ENCODE results near the gene EGFR.

EGFR gene

DNA sequence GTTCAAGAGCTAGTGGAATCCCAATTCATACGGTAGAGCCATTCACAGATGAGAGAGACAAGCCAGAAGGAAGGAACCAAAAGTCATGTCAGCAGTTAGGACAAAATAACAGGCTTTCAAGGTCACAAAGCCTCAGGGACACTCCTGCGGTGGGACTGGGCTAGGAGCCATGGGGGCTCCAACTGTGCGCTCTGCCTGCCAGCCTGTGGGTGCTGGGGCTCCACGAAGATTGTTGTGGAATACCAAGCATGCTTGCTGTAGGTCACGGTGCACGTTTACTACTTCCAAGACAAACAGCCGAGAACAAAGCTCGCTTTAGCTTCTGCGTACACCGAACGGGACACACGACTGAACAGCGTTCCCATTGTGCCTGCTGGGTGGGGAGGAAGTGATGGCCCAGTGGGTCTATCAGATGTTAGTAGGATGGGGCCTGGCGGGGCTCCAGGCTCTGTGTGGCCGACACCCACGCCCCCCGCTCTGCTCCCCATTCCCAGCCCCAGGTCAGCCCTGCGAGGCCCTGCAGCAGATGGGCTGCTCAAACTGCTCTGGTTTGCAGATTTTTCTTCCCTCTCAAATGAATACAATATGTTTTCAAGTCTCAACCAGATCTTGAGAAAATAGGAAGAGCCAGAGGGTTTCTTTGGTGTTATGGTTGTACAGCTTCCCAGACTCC is 158.9 kb downstream of the EGFR start:
- Histone ChIP-seq H3K27ac (replicated peaks; ENCODE audit: low read length) (no peak overlapping the region), H2AK5ac (ENCODE audit: low read depth, low read length) (no peak overlapping the region), H3K4me1 (ENCODE audit: control insufficient read depth in 2 of 2, insufficient read depth in 1 of 2, low read depth in 1 of 2, low read length in 2 of 2) (peaks cover 0 to 6% of the 10 kb centered on the region in 2 donors), H3K4ac (ENCODE audit: low read length) (no peak overlapping the region), H3K4me2 (ENCODE audit: insufficient read depth, low read length, poor library complexity, severe bottlenecking) (no peak overlapping the region), H3K14ac (ENCODE audit: low read length) (no peak overlapping the region), H2BK5ac (ENCODE audit: low read length) (no peak overlapping the region), H3K79me1 (ENCODE audit: low read depth, low read length) (no peaks in the 10 kb centered on the region), H3K9me3 (replicated peaks in 1 of 2; ENCODE audit: control insufficient read depth in 2 of 2, insufficient read depth in 1 of 2, low read depth in 1 of 2, low read length in 2 of 2) (no peaks in the 10 kb centered on the region), H3K18ac (ENCODE audit: low read length) (peak overlapping the region; percentile 9), H2AFZ (ENCODE audit: low read length) (no peak overlapping the region), H3K36me3 (replicated peaks in 1 of 2; ENCODE audit: control insufficient read depth in 2 of 2, insufficient read depth in 2 of 2, low read length in 2 of 2) (peaks cover 3 to 37% of the 10 kb centered on the region in 2 donors), H2BK120ac (ENCODE audit: low read depth, low read length) (no peak overlapping the region), H4K91ac (ENCODE audit: low read depth, low read length, poor library complexity) (no peak overlapping the region), H2BK12ac (ENCODE audit: low read length) (no peak overlapping the region), H3K27me3 (ENCODE audit: control insufficient read depth in 3 of 3, insufficient read depth in 3 of 3, low read depth in 1 of 3, low read length in 3 of 3) (no peaks in the 10 kb centered on the region), H3K23ac (ENCODE audit: low read depth, low read length, poor library complexity) (no peak overlapping the region), H2BK15ac (ENCODE audit: low read length) (no peak overlapping the region), H4K8ac (ENCODE audit: low read depth, low read length) (no peak overlapping the region), H3K9ac (ENCODE audit: low read depth, low read length, poor library complexity) (no peak overlapping the region), H3K4me3 (ENCODE audit: low read length in 2 of 2) (no peak overlapping the region)
- DNase-seq (ENCODE audit: low spot score): no peak
- no CpG with 5 or more reads among the region's 18 CpGs for WGBS, 2 donors (ENCODE audit: extremely low coverage in 2 of 2, insufficient read length in 2 of 2, insufficient replicate concordance in 1 of 2)

DNA sequence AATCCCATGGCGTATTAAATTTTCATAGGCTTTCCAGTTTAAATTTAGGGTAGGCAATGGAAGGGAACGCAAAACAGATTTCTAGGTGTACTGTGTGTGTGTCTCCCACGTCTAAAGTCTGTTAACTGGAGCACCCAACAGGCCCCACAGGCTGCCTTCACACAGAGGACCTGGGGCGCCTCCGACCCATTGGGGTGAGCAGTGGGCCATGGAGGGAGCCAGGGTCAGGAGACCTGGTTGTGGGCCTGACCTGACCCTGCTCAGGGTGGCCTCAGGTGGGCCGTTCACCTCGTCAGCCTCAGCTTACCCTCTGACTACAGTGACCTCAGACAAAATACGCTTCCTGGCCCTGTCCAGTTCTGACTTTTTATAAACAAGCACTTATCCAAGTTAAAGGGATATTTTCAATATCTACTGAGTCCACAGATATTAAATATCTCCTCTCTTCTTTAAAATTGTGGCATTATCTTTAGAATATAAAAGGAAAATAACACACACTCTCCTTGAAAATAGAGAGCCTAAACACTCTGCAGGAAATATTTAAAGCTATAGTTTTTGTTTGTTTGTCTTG is 159.6 kb downstream of the EGFR start:
- peaks cover 0 to 6% of the 10 kb centered on the region in 2 donors for H3K4me1 ChIP-seq (ENCODE audit: control insufficient read depth in 2 of 2, insufficient read depth in 1 of 2, low read depth in 1 of 2, low read length in 2 of 2)
- H2AK5ac ChIP-seq (ENCODE audit: low read depth, low read length): no peak overlapping the region
- no peaks in the 10 kb centered on the region for H3K9me3 ChIP-seq (replicated peaks in 1 of 2; ENCODE audit: control insufficient read depth in 2 of 2, insufficient read depth in 1 of 2, low read depth in 1 of 2, low read length in 2 of 2)
- H2BK120ac ChIP-seq (ENCODE audit: low read depth, low read length): no peak overlapping the region
- H3K9ac ChIP-seq (ENCODE audit: low read depth, low read length, poor library complexity): no peak overlapping the region
- no peak for DNase-seq (ENCODE audit: low spot score)
- no peak overlapping the region for H2BK12ac ChIP-seq (ENCODE audit: low read length)
- no peak overlapping the region for H2BK15ac ChIP-seq (ENCODE audit: low read length)
- no peak overlapping the region for H2AFZ ChIP-seq (ENCODE audit: low read length)
- no peak overlapping the region for H4K91ac ChIP-seq (ENCODE audit: low read depth, low read length, poor library complexity)
- no peak overlapping the region for H3K23ac ChIP-seq (ENCODE audit: low read depth, low read length, poor library complexity)
- H3K4ac ChIP-seq (ENCODE audit: low read length): no peak overlapping the region
- peaks cover under 1 to 30% of the 10 kb centered on the region in 2 donors for H3K36me3 ChIP-seq (replicated peaks in 1 of 2; ENCODE audit: control insufficient read depth in 2 of 2, insufficient read depth in 2 of 2, low read length in 2 of 2)
- no peak overlapping the region for H3K4me2 ChIP-seq (ENCODE audit: insufficient read depth, low read length, poor library complexity, severe bottlenecking)
- no peak overlapping the region for H3K14ac ChIP-seq (ENCODE audit: low read length)
- no peaks in the 10 kb centered on the region for H3K79me1 ChIP-seq (ENCODE audit: low read depth, low read length)
- H3K18ac ChIP-seq (ENCODE audit: low read length): no peak overlapping the region
- H3K27me3 ChIP-seq (ENCODE audit: control insufficient read depth in 3 of 3, insufficient read depth in 3 of 3, low read depth in 1 of 3, low read length in 3 of 3): no peaks in the 10 kb centered on the region
- no peak overlapping the region for H2BK5ac ChIP-seq (ENCODE audit: low read length)
- H3K4me3 ChIP-seq (ENCODE audit: low read length in 2 of 2): no peak overlapping the region
- no CpG with 5 or more reads among the region's 8 CpGs for WGBS, 2 donors (ENCODE audit: extremely low coverage in 2 of 2, insufficient read length in 2 of 2, insufficient replicate concordance in 1 of 2)
- no peak overlapping the region for H4K8ac ChIP-seq (ENCODE audit: low read depth, low read length)
- H3K27ac ChIP-seq (replicated peaks; ENCODE audit: low read length): no peak overlapping the region

DNA sequence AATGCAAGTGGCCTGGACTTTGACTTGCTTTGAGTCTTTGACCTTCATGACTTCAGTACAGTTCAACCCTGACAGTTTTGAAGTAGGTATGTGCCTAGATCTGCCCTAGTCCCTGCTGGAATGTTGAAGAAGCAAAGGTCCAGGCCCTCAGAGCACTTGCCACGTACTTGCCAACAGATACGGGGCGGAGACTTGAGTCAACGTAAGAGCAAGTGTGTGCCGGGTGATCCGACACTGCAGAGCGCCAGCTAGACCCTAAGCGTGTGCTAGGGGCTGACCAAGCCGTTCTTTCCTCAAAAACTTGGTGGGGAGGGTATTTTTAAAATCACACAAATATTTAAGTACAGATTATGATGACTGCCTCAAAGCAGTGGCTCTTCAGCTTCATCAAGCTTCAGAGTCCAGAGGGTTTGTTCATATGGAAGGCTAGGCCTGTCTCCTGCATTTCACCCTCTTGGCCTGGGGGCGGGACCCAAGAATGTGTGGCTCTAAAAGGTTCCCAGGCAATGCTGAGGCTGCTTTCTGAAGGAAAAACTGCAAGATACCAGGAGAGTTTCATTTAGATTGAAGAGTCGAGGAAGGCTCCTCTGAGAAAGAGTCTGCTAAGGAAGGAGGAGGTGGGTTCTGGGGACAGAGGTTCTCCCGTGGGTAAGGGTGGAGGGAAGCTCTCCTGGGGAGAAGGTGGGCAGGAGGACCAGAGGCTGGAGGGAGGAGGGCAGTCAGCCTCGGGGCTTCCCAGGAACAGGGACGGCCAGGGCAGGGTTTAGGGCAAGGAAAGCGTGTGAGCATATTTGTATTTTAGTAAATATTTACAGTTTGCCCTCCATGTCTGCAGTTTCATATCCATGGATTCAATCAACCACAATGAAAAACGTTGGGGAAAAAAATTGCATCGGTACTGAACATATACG is 160.3 kb downstream of the EGFR start:
- no peak overlapping the region for H4K91ac ChIP-seq (ENCODE audit: low read depth, low read length, poor library complexity)
- peaks cover 0 to 6% of the 10 kb centered on the region in 2 donors for H3K4me1 ChIP-seq (ENCODE audit: control insufficient read depth in 2 of 2, insufficient read depth in 1 of 2, low read depth in 1 of 2, low read length in 2 of 2)
- no CpG with 5 or more reads among the region's 18 CpGs for WGBS, 2 donors (ENCODE audit: extremely low coverage in 2 of 2, insufficient read length in 2 of 2, insufficient replicate concordance in 1 of 2)
- no peak overlapping the region for H2AK5ac ChIP-seq (ENCODE audit: low read depth, low read length)
- peaks cover 0 to 23% of the 10 kb centered on the region in 2 donors for H3K36me3 ChIP-seq (replicated peaks in 1 of 2; ENCODE audit: control insufficient read depth in 2 of 2, insufficient read depth in 2 of 2, low read length in 2 of 2)
- no peaks in the 10 kb centered on the region for H3K9me3 ChIP-seq (replicated peaks in 1 of 2; ENCODE audit: control insufficient read depth in 2 of 2, insufficient read depth in 1 of 2, low read depth in 1 of 2, low read length in 2 of 2)
- no peaks in the 10 kb centered on the region for H3K79me1 ChIP-seq (ENCODE audit: low read depth, low read length)
- H3K14ac ChIP-seq (ENCODE audit: low read length): no peak overlapping the region
- H3K27ac ChIP-seq (replicated peaks; ENCODE audit: low read length): no peak overlapping the region
- no peak overlapping the region for H3K9ac ChIP-seq (ENCODE audit: low read depth, low read length, poor library complexity)
- DNase-seq (ENCODE audit: low spot score): no peak
- no peak overlapping the region for H2BK5ac ChIP-seq (ENCODE audit: low read length)
- H3K4me2 ChIP-seq (ENCODE audit: insufficient read depth, low read length, poor library complexity, severe bottlenecking): no peak overlapping the region
- no peak overlapping the region for H2BK120ac ChIP-seq (ENCODE audit: low read depth, low read length)
- H3K23ac ChIP-seq (ENCODE audit: low read depth, low read length, poor library complexity): no peak overlapping the region
- no peak overlapping the region for H4K8ac ChIP-seq (ENCODE audit: low read depth, low read length)
- H3K4me3 ChIP-seq (ENCODE audit: low read length in 2 of 2): no peak overlapping the region
- H3K4ac ChIP-seq (ENCODE audit: low read length): no peak overlapping the region
- no peak overlapping the region for H2BK15ac ChIP-seq (ENCODE audit: low read length)
- H2AFZ ChIP-seq (ENCODE audit: low read length): no peak overlapping the region
- no peak overlapping the region for H2BK12ac ChIP-seq (ENCODE audit: low read length)
- peak overlapping the region; percentile 63 for H3K18ac ChIP-seq (ENCODE audit: low read length)
- H3K27me3 ChIP-seq (ENCODE audit: control insufficient read depth in 3 of 3, insufficient read depth in 3 of 3, low read depth in 1 of 3, low read length in 3 of 3): no peaks in the 10 kb centered on the region
